Mucosa of rectum (tissue), 2 donors: Measurements from ENCODE around the gene BLOC1S2.
"Not testable (repeated sequence)": the region's sequence is repeated elsewhere in the genome, so short reads cannot be mapped to it uniquely, and the experiment has no call there.

Experiments used
- H3K27ac ChIP-seq, 2 donors: one replicate each; pipeline ENCODE4 v1.7.0; 2013; ENCODE audit warnings: inconsistent platforms in 2 of 2, low read depth in 2 of 2, low read length in 2 of 2
- H3K27me3 ChIP-seq, 2 donors: one replicate each; pipeline ENCODE4 v1.7.0; 2013; ENCODE audit warnings: low read length in 2 of 2; ENCODE audit not compliant: control insufficient read depth in 2 of 2, insufficient read depth in 2 of 2
- H3K36me3 ChIP-seq, 2 donors: one replicate each; pipeline ENCODE4 v1.7.0; 2013; ENCODE audit warnings: low read length in 2 of 2; ENCODE audit not compliant: control insufficient read depth in 2 of 2, insufficient read depth in 2 of 2
- H3K4me1 ChIP-seq, 2 donors: one replicate each; pipeline ENCODE4 v1.7.0; 2013; ENCODE audit warnings: low read length in 2 of 2, mild to moderate bottlenecking in 1 of 2; ENCODE audit not compliant: control insufficient read depth in 2 of 2, insufficient read depth in 2 of 2
- H3K4me3 ChIP-seq, 2 donors: one replicate each; pipeline ENCODE4 v1.7.0; 2013; ENCODE audit warnings: low read length in 2 of 2
- H3K9ac ChIP-seq, 2 donors: one replicate each; pipeline ENCODE4 v1.7.0; 2013; ENCODE audit warnings: low read length in 2 of 2, low read depth in 1 of 2, mild to moderate bottlenecking in 1 of 2
- H3K9me3 ChIP-seq, 2 donors: one replicate each; pipeline ENCODE4 v1.7.0; 2013; ENCODE audit warnings: low read length in 2 of 2; ENCODE audit not compliant: control insufficient read depth in 2 of 2
- donor health status: healthy.
- donor health status: Normal muscosa, but diverticular disease.

BLOC1S2 gene

DNA sequence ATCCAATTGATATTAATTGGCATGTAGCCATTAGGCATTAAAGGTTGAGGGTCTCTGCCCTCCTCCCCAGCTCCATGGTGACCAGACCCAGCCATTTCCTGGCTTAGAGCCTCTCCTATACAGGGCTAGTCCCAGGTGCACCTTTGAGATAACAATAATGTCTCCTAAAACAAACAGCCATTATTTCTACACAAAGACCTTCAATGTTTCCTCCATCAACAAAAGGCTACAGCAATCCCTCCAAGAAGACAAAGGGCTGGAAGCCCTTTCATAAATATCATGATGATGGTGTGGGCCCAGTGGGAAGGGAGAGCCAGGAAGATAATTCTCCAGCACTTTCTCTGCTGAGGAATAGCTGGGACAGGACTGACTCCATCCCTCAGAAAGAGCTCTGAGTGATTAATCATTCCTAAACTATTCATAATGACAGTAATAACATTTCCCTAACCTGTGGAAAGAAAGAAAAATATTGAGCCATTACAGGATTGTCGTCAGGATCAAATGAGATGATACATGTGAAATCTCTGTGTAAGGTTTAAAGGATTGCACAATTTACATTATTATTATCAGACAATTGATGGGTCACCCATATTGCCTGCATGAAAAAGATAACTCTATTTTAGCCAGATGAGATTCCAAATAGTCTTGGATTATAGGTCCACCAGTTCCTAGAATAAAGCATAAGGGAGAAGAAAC, 33.4 kb upstream of the BLOC1S2 start:
- Histone ChIP-seq H3K9me3 (no peaks in the 10 kb centered on the region), H3K27me3 (peaks cover 2 to 14% of the 10 kb centered on the region in 2 donors), H3K27ac (no peak overlapping the region), H3K4me1 (no peaks in the 10 kb centered on the region), H3K9ac (no peak overlapping the region), H3K4me3 (no peak overlapping the region), H3K36me3 (no peaks in the 10 kb centered on the region)

DNA sequence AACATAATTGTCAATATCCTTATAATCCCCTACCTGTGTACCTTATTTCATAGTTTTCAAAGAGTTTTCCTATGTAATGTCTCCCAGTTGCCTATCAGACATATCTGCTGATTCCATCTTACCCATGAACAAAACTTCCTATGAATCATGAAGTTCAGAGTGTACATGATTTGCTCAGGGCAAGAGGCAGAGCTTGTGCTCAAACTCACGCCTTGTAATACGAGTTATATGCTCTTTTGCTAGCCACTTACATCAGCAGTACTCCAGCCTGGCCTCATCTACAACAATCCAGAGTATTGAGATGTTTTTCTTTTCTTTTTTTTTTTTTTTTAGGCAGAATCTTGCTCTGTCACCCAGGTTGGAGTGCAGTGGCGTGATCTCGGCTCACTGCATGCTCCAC, 31.7 kb upstream of the BLOC1S2 start:
- no peak overlapping the region for H3K4me3 ChIP-seq
- peaks cover 0 to 20% of the 10 kb centered on the region in 2 donors for H3K27me3 ChIP-seq
- no peak overlapping the region for H3K27ac ChIP-seq
- H3K4me1 ChIP-seq, result no peaks in the 10 kb centered on the region
- no peaks in the 10 kb centered on the region for H3K36me3 ChIP-seq
- no peak overlapping the region for H3K9ac ChIP-seq
- H3K9me3 ChIP-seq, result no peaks in the 10 kb centered on the region

DNA sequence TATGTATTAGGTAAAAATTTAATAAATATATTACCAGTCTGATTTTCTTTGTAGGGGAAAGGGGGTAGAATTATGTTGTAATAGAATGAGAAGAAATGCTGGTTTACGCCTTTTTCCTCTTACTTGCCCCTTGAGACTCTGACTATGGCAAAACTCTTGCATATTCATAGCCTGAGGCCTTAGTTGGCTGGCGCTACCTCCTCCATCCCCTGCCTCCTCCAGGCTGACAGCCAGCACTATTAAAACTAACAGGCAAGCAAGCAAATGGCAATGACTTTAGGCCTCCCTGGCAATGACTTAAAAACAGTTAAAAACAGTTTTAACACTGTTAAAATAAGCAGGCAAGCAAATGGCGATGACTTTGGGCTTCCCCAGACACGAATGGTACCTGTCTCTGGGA, 29.1 kb upstream of the BLOC1S2 start:
- Histone ChIP-seq H3K4me3 (no peak overlapping the region), H3K9me3 (no peaks in the 10 kb centered on the region), H3K4me1 (no peaks in the 10 kb centered on the region), H3K27me3 (peaks cover 8 to 26% of the 10 kb centered on the region in 2 donors), H3K9ac (no peak overlapping the region), H3K36me3 (no peaks in the 10 kb centered on the region), H3K27ac (no peak overlapping the region)

DNA sequence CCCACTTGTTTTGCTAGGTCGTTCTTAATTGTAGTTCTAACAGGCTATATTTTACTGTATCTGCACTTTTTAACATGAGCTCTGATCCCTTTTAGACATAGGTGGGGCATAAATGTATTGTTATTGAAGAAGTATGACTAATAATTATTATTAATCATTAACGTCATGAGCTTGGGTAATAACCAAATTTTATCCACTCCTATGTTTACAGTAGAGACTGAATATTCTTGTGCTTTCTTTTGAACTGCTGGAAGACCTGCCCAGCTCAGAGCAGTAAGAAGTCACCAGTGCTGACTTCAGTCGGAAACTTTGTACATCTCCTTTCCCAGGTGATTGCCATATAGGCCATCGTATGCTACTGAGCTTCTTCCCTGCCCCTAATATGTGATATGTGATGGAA, 24.8 kb upstream of the BLOC1S2 start:
- Histone ChIP-seq H3K36me3 (no peaks in the 10 kb centered on the region), H3K27ac (no peak overlapping the region), H3K9me3 (no peaks in the 10 kb centered on the region), H3K4me1 (no peaks in the 10 kb centered on the region), H3K27me3 (peaks cover 8 to 21% of the 10 kb centered on the region in 2 donors), H3K4me3 (no peak overlapping the region), H3K9ac (no peak overlapping the region)

DNA sequence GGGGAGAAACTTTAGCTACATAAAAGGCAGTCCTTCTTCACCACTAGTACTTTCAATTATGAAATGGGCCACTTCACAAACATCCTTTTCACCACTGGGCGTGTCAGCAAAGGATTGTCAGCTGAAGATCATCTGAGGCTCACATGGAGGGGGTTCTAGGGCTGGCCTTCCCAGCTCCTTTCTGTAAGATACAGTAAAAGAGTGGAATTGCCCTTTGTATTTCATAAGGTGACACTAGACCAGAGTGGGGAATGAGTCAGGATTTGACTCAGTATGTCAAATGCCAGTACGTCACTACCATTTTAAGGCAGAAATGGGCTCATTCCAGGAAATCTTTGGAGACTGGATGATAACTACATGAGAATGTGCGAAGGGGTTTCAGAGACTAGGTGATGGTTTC, 21.2 kb upstream of the BLOC1S2 start:
- no peak overlapping the region for H3K4me3 ChIP-seq
- no peaks in the 10 kb centered on the region for H3K36me3 ChIP-seq
- H3K9me3 ChIP-seq, result no peaks in the 10 kb centered on the region
- no peak overlapping the region for H3K9ac ChIP-seq
- no peak overlapping the region for H3K27ac ChIP-seq
- H3K4me1 ChIP-seq, result no peaks in the 10 kb centered on the region
- peaks cover 3 to 10% of the 10 kb centered on the region in 2 donors for H3K27me3 ChIP-seq

DNA sequence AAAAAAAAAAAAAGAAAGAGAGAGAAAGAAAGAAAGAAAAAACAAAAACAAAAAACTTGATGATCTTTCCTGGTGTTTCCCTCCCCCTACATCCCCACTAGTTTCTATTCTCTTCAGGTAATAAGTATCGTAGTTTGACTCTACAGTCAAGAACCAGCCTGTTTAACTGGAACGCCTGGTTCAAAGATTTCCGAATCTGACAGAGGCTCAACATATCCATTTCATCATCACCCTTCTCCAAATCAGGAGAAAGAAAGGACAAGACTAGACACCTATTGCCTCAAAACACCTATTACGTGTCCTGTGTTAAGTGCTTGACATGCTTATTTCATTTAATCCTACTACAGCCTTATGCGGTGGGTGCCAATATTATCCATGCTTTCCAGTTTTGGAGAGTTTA, 20.4 kb upstream of the BLOC1S2 start:
- Histone ChIP-seq H3K4me1 (no peaks in the 10 kb centered on the region), H3K4me3 (no peak overlapping the region), H3K36me3 (no peaks in the 10 kb centered on the region), H3K9me3 (no peaks in the 10 kb centered on the region), H3K27me3 (peaks cover 3 to 6% of the 10 kb centered on the region in 2 donors), H3K27ac (no peak overlapping the region), H3K9ac (no peak overlapping the region)

DNA sequence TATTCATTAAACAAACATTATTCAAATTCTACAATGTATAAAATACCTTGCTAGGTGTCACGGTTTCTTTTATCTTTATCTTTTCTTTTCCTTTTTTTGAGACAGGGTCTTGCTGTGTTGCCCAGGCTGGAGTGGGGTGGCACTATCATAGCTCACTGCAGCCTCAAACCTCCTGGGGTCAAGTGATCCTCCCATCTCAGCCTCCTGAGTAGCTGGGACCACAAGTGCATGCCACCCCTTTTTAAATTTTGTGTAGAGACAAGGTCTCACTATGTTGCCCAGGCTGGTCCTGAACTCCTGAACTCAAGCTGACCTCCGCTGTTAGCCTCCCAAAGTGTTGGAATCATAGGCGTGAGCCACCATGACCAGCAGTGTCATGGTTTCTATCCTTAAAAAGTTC, 17.9 kb upstream of the BLOC1S2 start:
- no peak overlapping the region for H3K27ac ChIP-seq
- H3K9ac ChIP-seq, result no peak overlapping the region
- H3K9me3 ChIP-seq, result no peaks in the 10 kb centered on the region
- H3K4me3 ChIP-seq, result no peak overlapping the region
- no peaks in the 10 kb centered on the region for H3K4me1 ChIP-seq
- peaks cover 0 to 6% of the 10 kb centered on the region in 2 donors for H3K27me3 ChIP-seq
- H3K36me3 ChIP-seq, result no peaks in the 10 kb centered on the region

DNA sequence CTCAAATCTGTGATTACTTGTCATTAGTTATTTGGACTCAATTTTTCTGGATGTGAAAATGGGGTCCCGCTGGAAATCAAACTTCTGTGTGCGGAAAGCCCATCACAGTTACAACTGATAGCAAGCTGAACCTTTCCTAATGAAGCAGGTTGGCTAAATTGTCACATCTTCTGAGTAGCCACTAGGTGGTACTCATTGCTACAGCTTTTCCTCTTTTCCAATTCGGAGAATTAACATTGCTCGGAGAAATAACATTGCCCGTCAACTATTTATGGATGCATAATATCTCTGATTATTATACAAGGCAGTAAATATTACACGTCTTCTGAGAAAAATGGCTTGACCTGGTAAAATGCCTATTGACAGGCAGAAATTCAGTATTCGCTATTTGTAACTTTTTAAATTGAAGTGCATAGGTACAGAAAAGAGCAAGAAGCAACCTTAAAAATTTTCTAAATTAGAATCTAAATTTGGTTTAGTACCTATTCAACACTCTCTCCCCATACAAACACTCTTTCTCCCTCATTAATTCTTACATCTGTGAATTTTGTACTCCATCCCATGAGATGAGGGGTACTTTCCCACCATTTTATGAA, 17.3 kb upstream of the BLOC1S2 start:
- H3K36me3 ChIP-seq, result no peaks in the 10 kb centered on the region
- H3K27ac ChIP-seq, result no peak overlapping the region
- H3K4me1 ChIP-seq, result no peaks in the 10 kb centered on the region
- no peak overlapping the region for H3K9ac ChIP-seq
- no peaks in the 10 kb centered on the region for H3K9me3 ChIP-seq
- no peak overlapping the region for H3K4me3 ChIP-seq
- peaks cover 0 to 6% of the 10 kb centered on the region in 2 donors for H3K27me3 ChIP-seq

DNA sequence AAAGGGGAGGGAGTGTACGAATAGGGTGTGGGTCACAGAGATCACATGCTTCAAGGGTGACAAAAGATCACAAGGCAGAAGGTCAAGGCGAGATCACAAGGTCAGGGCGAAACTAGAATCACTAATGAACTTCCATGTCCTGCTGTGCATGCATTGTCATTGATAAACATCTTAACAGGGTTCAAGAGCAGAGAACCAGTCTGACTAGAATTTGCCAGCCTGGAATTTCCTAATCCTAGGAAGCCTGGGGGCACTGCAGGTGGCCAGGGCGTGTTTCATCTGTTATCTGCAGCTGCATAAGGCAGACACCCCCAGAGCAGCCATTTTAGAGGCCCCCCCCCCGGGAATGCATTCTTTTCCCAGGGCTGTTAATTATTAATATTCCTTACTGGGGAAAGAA, 14.6 kb upstream of the BLOC1S2 start:
- H3K9me3 ChIP-seq, H3K4me1 ChIP-seq, H3K27me3 ChIP-seq, H3K9ac ChIP-seq, H3K27ac ChIP-seq, H3K36me3 ChIP-seq, H3K4me3 ChIP-seq: not testable (repeated sequence)

DNA sequence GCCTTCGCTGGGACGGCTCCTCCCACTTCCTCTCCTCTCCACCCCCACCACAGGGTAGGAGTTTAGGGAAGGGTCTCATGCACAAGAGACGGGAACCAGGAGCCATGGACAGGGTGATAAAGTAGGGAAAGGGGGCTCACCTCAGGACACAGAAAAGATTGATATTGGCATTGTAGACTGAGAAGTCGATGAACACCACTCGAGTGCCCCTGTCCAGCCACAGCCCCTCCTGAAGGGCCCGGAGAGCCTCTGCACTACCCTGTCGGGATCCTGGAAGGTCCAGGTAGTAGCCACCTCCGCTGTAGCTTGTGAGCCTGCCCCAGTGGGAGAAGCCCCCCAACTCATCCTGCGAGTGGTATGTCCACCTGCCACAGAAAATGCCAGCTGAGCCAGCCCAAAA, 10.8 kb upstream of the BLOC1S2 start:
- Histone ChIP-seq H3K4me3 (no peak overlapping the region), H3K9ac (no peak overlapping the region), H3K4me1 (no peaks in the 10 kb centered on the region), H3K36me3 (no peaks in the 10 kb centered on the region), H3K27ac (no peak overlapping the region), H3K27me3 (peaks cover 0 to 2% of the 10 kb centered on the region in 2 donors), H3K9me3 (no peaks in the 10 kb centered on the region)
